Smooth muscle cell (in vitro differentiated cells): ENCODE results near the gene AUTS2. TPM values are rescaled to one million over a fixed set of nuclear protein-coding genes. Genes with fewer than 3 reads are reported as not detected.
"Not testable (repeated sequence)": the region's sequence is repeated elsewhere in the genome, so short reads cannot be mapped to it uniquely, and the experiment has no call there.

Source experiments
- DNase-seq: peaks from one replicate; lab custom pipeline; 2025; ENCODE audit not compliant: unreplicated experiment; lab: John Stamatoyannopoulos, UW
- H2AFZ ChIP-seq: fragments of 200-600 bp; sonication (generic); 2 replicates; pipeline ENCODE4 v1.6.0; 2016; ENCODE audit warnings: antibody characterized with exemption, low read depth, mild to moderate bottlenecking
- H3F3A ChIP-seq: fragments of 200-600 bp; sonication (generic); 2 replicates; pipeline ENCODE4 v1.6.0; 2017; ENCODE audit warnings: antibody characterized with exemption, low read depth
- H3K27ac ChIP-seq: fragments of 200-600 bp; sonication (generic); 2 replicates; pipeline ENCODE4 v1.5.1; 2016; ENCODE audit warnings: low read depth, mild to moderate bottlenecking
- H3K27me3 ChIP-seq: fragments of 200-600 bp; sonication (generic); 2 replicates; pipeline ENCODE4 v1.6.1; 2016; ENCODE audit warnings: low read depth, mild to moderate bottlenecking
- H3K36me3 ChIP-seq: fragments of 200-600 bp; sonication (generic); 2 replicates; pipeline ENCODE4 v1.5.1; 2016; ENCODE audit warnings: low read depth
- H3K4me1 ChIP-seq: fragments of 200-600 bp; sonication (generic); 2 replicates; pipeline ENCODE4 v1.5.1; 2016; ENCODE audit warnings: low read depth
- H3K4me2 ChIP-seq: fragments of 200-600 bp; sonication (generic); 2 replicates; pipeline ENCODE4 v1.6.0; 2016; ENCODE audit warnings: mild to moderate bottlenecking
- H3K4me3 ChIP-seq: fragments of 200-600 bp; sonication (generic); 2 replicates; pipeline ENCODE4 v1.5.1; 2016; ENCODE audit warnings: mild to moderate bottlenecking
- H3K79me2 ChIP-seq: fragments of 200-600 bp; sonication (generic); 2 replicates; pipeline ENCODE4 v1.6.0; 2016; ENCODE audit warnings: low read depth, mild to moderate bottlenecking
- H3K9ac ChIP-seq: fragments of 200-600 bp; sonication (generic); 2 replicates; pipeline ENCODE4 v1.6.0; 2016; ENCODE audit warnings: low read depth
- H3K9me3 ChIP-seq: fragments of 200-600 bp; sonication (generic); replicated peaks from 2 replicates; pipeline ENCODE4 v1.5.1; 2016; ENCODE audit warnings: low read depth
- H4K20me1 ChIP-seq: fragments of 200-600 bp; sonication (generic); 2 replicates; pipeline ENCODE4 v1.6.0; 2016; ENCODE audit warnings: low read depth
- WGBS: methylation state at CpG from one replicate; pipeline ENCODE4 v1.1.7; 2016; ENCODE audit warnings: low lambda C conversion rate; 5-methylcytosine and 5-hydroxymethylcytosine counted together
- polyA plus RNA-seq: library from polyadenylated mRNA; unstranded; fragments of >200 nt; fragmentation: Nextera tagmentation; extraction: Ambion mirVana; gene quantifications from 2 replicates; pipeline ENCODE4 v1.2.1, GENCODE V29; 2016
- total RNA-seq: library from RNA; depleted of rRNA; stranded (reverse); fragments of >200 nt; gene quantifications from 2 replicates; pipeline ENCODE4 v1.2.3, GENCODE V29; 2014
- TF ChIP-seq, protein P1 (sequence below): fragments of 200-600 bp; sonication (generic); IDR thresholded peaks from 2 replicates; pipeline ENCODE4 v1.5.1; 2017; ENCODE audit warnings: borderline replicate concordance, mild to moderate bottlenecking, antibody characterized with exemption; ENCODE audit not compliant: insufficient read depth, poor library complexity, severe bottlenecking

AUTS2 gene
- total and polyA plus RNA-seq, 2 experiments from 2014 or later, result 6.5 to 8.6 TPM

DNA sequence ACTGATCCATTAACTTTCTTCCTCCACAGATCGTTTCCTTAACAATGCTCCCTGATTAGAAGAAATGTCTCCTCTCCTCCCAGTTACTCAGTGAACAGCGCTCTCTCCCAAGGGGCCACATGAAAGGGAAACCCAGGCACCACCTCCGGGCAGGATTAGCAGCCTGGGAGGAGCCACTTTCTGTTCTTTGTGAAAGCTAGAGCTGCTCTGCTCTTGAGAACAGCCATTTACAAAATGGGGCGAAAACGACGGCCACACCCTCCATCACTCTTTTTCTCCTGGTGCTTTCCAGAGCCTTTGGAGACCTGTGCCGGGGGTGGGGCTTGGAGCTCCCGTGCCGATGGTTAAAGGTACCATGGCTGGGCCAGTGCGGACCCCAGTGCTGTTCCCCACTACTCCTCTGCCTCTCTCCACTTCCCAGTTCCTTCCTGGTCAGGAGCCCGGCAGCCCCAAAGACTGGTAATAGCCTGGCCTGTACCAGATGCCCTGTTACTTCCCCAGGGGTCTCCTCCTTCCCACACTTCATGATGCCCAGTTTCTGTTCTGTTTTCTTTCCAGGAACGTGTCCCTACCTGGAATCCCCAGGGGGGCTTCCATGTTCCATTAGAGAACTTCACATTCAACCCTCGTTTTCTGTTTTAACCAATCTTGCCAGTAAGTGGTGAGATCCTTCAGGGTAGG lies 1130.7 kb downstream of the AUTS2 start:
- Histone ChIP-seq H3K36me3 (no peaks in the 10 kb centered on the region), H3K4me1 (peaks cover 41% of the 10 kb centered on the region), H3K9ac (no peak overlapping the region), H3K27me3 (no peaks in the 10 kb centered on the region), H4K20me1 (peaks cover 86% of the 10 kb centered on the region), H3K4me2 (peak overlapping the region; percentile 30), H3F3A (no peaks in the 10 kb centered on the region), H3K4me3 (no peak overlapping the region), H2AFZ (no peak overlapping the region), H3K9me3 (no peaks in the 10 kb centered on the region), H3K27ac (no peak overlapping the region), H3K79me2 (peaks cover 4% of the 10 kb centered on the region)
- DNase-seq, result no peak
- TF ChIP-seq, protein P1, sequence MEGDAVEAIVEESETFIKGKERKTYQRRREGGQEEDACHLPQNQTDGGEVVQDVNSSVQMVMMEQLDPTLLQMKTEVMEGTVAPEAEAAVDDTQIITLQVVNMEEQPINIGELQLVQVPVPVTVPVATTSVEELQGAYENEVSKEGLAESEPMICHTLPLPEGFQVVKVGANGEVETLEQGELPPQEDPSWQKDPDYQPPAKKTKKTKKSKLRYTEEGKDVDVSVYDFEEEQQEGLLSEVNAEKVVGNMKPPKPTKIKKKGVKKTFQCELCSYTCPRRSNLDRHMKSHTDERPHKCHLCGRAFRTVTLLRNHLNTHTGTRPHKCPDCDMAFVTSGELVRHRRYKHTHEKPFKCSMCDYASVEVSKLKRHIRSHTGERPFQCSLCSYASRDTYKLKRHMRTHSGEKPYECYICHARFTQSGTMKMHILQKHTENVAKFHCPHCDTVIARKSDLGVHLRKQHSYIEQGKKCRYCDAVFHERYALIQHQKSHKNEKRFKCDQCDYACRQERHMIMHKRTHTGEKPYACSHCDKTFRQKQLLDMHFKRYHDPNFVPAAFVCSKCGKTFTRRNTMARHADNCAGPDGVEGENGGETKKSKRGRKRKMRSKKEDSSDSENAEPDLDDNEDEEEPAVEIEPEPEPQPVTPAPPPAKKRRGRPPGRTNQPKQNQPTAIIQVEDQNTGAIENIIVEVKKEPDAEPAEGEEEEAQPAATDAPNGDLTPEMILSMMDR, result no peak
- 32% methylated on average over 12 of the region's 13 CpGs for WGBS

DNA sequence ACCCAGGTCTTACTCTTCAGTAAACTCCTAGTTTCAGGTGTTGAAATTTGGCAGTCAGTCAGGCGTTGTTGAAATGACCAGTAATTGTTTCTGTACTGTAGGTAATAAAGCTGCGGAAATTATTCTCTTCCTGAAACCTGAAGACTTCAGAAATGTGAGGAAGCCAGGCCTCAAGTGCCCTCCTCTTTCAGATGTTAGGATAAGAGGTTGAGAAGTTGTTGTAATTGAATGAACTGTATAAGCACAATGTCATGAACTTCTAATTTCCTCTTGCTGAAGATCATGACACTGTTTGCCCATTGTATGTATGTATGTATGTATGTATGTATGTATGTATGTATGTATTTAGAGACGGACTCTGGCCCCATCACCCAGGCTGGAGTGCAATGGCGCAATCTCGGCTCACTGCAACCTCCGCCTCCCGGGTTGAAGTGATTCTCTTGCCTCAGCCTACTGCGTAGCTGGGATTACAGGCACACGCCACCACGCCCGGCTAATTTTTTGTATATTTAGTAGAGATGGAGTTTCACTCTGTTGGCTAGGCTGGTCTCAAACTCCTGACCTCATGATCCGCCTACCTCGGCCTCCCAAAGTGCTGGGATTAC lies 1131.4 kb downstream of the AUTS2 start:
- H3K4me2 ChIP-seq, H3K27ac ChIP-seq, H3K9me3 ChIP-seq, H3F3A ChIP-seq, DNase-seq, H3K27me3 ChIP-seq, H3K9ac ChIP-seq, H3K36me3 ChIP-seq, H3K79me2 ChIP-seq, H2AFZ ChIP-seq, H3K4me3 ChIP-seq: not testable (repeated sequence)
- WGBS, result 95% methylated on average over 13 of the region's 13 CpGs
- peaks cover 46% of the 10 kb centered on the region for H3K4me1 ChIP-seq
- peaks cover 88% of the 10 kb centered on the region for H4K20me1 ChIP-seq

DNA sequence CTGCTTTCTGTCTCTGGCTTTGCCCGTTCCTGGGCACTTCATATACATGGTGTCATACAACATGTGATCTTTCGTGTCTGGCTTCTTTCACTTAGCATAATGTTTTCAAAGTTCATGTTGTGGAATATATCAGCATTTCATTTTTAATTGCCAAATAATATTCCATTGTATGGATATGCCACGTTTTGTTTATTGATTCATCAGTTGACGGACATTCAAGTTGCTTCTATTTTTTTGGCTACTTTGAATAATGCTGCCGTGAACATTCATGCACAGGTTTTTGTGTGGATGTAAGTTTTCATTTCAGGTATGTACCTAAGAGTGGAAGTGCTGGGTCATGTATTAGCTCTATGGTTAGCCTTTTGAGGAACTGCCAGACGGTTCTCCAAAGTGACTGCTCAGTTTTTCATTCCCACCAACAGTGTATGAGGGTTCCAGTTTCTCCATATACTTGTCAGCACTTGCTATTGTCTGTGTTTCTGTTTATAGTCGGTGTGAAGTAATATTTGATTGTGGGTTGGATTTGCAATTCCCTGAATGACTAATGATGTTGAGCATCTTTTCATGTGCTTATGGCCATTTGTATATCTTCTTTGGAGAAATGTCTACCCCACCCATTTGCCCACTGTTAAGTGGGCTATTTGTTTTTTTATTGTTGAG lies 1132.3 kb downstream of the AUTS2 start:
- Histone ChIP-seq H3K9me3 (no peaks in the 10 kb centered on the region), H3K27me3 (no peaks in the 10 kb centered on the region), H3K4me1 (peaks cover 54% of the 10 kb centered on the region), H4K20me1 (peaks cover 88% of the 10 kb centered on the region), H2AFZ (no peak overlapping the region), H3K27ac (no peak overlapping the region), H3K36me3 (no peaks in the 10 kb centered on the region), H3K9ac (no peak overlapping the region), H3F3A (peaks cover 1% of the 10 kb centered on the region), H3K4me2 (no peak overlapping the region), H3K79me2 (peaks cover 4% of the 10 kb centered on the region), H3K4me3 (no peak overlapping the region)
- TF ChIP-seq, protein P1, result no peak
- 89% methylated on average over 7 of the region's 7 CpGs for whole genome bisulfite sequencing
- no peak for DNase-seq

DNA sequence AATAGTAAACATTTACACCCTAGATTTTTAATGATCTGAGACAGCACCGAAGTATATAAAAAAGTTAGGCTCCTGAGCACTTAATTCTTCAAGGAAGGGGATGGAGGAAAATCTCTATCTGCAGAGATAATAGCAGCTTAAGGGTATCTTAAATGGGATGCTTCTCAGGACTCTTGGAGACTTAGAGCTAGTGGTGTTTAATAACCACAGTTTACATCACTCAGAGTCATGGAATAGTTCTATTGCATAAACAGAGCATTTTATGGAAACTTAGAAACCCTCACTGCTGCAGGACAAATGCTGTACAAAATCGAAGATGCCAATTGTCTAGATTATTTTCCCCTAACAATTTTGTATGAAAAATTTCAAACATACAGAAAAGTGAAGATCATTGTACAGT lies 1134.8 kb downstream of the AUTS2 start:
- Histone ChIP-seq H3F3A (peaks cover 17% of the 10 kb centered on the region), H3K36me3 (no peaks in the 10 kb centered on the region), H3K79me2 (peaks cover 4% of the 10 kb centered on the region), H3K4me3 (no peak overlapping the region), H2AFZ (no peak overlapping the region), H3K9me3 (no peaks in the 10 kb centered on the region), H3K9ac (no peak overlapping the region), H3K27ac (no peak overlapping the region), H3K4me2 (peak overlapping the region; percentile 19), H3K4me1 (peaks cover 48% of the 10 kb centered on the region), H3K27me3 (no peaks in the 10 kb centered on the region), H4K20me1 (peaks cover 86% of the 10 kb centered on the region)
- 23% methylated on average over 2 of the region's 2 CpGs for WGBS
- TF ChIP-seq, protein P1, result no peak
- no peak for DNase-seq
